HG02763 (cell line): Measurements from ENCODE around the gene SGK2.
"Not testable (repeated sequence)": the region's sequence is repeated elsewhere in the genome, so short reads cannot be mapped to it uniquely, and the experiment has no call there.

Source experiments
- ATAC-seq: cut with Tn5 transposase; IDR thresholded peaks from one replicate; pipeline ENCODE4 v1.9.1; 2021; ENCODE audit warnings: mild to moderate bottlenecking, moderate library complexity; ENCODE audit not compliant: unreplicated experiment

The SGK2 gene

DNA sequence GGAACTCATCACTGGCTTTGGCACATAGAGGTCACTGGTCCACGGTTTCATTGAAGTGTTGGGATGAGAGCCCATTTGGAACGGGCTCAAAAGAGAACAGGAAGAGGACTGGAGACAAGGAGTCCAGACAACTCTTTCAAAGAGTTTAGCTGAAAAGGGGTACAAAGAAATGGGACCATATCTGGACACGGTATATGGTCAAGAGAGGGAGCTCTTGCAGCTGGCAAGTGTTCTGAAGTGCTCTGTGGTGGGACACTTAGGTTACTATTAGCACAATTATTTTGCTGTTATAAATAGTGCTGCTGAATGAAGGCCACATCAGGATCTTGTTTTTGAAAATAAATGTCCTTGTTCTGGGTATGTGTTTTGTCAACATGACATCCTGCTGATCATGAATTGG lies 4.6 kb downstream of the SGK2 start:
- no peak for ATAC-seq

DNA sequence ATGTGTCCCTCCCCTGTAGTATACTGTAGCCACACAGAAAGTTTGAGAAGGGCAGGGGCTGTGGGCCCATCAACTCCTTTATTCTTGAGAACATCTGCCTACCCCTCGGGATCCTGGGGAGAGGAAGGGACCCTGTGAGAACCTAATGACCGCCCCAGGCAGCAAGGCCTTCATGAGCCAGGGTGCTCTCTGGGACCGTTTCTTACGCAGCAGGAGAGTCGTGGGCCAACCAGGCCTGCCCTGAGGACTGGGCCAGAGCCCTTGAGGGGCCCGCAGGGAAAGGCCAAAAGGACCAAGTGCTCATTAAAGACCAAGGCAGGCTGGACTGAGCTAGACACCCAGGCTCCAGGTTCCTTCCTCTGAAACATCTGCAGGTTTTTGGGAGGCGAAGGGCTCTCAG lies 5.2 kb downstream of the SGK2 start:
- no peak for ATAC-seq

- ATAC-seq: no peak
Observed at GRCh38 chr20:43564455-43564854, 5.6 kb downstream of the SGK2 start.

DNA sequence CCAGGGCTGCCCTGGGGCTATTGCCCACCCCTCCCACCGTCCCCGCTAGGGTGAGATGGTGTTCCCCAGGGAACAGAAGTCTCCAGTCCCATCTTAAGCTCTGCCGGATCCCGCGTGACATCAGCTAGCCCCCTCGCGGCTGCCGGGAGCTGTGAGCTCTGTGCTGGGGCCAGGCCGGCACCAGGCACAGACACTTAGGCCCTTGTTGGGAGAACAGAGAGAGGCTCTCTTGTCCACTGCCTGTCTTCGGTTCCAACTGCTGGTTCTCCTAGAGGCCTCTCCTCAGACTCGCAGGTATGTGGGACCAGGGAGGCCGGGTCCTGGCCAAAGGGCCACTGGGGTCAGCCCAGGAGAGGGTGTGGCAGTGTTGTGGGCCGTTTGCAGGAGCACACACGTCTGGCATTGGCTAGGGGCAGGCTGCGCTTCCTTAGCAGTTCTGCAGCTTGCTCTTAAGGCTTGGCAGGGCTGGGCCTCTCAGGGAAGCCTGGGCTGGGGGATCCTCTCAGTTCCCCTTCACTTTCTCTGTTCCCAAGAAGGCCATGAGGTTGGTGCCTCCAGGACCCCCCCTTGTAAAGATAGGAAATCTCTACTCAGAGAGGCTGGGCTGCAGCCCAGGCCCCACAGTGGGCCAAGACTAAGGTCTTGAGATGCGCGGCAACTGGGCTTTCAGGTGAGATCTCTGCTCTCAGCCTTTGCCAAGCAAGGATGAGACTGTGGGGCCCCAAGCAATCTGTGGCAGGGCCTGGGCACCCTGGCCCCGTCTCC lies 6.3 kb downstream of the SGK2 start:
- ATAC-seq: no peak

DNA sequence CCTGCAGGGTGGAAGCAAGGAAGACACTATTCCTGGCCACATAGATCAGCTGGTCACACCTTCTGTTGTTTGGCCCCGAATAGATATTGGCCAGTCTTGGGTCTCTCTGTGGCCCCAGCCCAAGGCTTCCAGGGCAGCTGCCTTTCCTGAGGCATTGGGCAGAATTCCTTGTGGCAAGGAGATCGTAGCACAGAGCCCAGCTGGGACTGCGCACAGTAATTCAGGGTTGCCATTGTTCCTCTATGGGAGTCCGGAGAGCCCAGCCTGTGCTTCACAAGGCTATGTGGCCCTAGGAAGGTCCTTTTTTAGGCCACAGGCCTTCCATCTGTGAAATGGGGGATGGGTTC lies 6.9 kb downstream of the SGK2 start:
- ATAC-seq: no peak

GRCh38 chr20:43567477-43567876 lies 8.7 kb downstream of the SGK2 start:
- no peak for ATAC-seq

DNA sequence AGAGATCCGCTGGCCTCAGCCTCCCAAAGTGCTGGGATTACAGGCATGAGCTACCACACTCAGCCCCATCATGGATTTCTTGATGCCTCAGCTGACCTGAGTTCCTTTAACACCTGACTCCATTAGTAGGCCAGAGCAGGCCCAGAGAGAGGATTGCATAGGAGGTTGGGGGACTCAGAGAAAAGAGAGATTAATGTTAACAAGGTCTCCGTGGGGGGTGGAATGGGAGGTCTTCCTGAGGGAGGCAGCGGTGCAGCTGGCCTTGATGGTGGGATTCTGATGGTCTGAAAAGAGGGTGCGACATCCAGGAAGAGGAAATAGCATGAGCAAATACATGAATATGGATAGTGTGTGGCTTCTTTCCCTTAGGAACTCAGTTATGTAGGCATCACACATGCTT lies 9.9 kb downstream of the SGK2 start:
- no peak for ATAC-seq

- no peak for ATAC-seq
Observed at GRCh38 chr20:43569282-43569681, 10.5 kb downstream of the SGK2 start.

- ATAC-seq: no peak
Observed at GRCh38 chr20:43570496-43570895, 11.7 kb downstream of the SGK2 start.

- no peak for ATAC-seq
Observed at GRCh38 chr20:43571310-43571709, 12.5 kb downstream of the SGK2 start.

GRCh38 chr20:43571771-43572170 lies 12.9 kb downstream of the SGK2 start:
- no peak for ATAC-seq

DNA sequence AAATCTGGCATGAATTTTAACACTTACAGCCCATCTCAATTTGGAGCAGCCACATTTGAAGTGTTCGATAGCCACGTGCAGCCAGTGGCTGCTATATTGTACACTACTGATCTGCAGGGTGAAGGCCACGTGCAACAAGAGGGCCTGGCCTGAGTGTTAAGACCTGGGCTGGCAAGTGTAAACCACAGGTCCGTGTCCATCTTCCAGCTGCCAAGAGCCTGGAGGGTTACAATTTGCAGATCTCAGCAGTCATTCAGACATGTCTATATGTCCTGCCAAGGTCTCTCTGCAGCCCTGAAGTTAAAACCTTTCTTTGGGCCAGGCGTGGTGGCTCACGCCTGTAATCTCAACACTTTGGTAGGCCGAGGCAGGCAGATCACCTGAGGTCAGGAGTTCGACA lies 14.1 kb downstream of the SGK2 start:
- ATAC-seq: no peak

GRCh38 chr20:43576108-43576507 lies 17.3 kb downstream of the SGK2 start:
- ATAC-seq: no peak

DNA sequence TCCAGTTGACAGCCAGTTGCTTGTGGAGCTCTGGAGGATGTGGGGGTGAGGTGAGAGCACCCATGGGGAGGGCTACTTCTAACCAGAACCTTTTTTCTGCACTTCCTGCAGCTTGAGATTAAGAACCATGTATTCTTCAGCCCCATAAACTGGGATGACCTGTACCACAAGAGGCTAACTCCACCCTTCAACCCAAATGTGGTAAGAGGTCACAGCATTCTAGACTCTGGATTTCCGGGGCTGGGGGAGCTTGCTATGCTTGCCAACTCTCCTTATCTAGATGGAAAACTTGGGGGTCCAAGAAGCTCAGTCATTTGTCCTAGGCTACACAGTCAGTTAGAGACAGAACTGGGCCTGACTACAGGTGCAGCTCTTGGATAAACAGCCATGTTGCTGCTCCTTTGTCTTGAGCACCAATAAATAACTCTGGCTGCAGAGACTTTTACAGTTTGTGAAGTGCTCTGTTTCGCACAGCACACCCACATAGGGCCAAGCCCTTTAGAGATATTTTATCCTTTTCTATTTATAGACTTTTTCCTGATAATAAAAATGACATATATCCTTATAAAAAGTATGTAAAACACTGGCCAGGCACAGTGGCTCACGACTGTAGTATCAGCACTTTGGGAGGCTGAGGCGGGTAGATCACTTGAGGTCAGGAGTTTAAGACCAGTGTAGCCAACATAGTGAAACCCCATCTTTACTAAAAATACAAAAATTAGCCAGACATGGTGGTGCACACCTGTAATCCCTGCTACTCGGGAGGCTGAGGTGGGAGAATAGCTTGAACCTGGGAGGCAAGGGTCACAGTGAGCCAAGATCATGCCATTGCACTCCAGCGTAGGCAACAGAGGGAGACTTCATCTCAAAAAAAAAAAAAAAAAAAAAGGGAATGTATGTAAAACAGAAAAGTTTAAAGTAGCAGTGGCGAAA lies 21.3 kb downstream of the SGK2 start:
- ATAC-seq: no peak

- no peak for ATAC-seq
Observed at GRCh38 chr20:43583133-43583864, 24.5 kb downstream of the SGK2 start.

GRCh38 chr20:43583982-43584432 lies 25.2 kb downstream of the SGK2 start:
- no peak for ATAC-seq

DNA sequence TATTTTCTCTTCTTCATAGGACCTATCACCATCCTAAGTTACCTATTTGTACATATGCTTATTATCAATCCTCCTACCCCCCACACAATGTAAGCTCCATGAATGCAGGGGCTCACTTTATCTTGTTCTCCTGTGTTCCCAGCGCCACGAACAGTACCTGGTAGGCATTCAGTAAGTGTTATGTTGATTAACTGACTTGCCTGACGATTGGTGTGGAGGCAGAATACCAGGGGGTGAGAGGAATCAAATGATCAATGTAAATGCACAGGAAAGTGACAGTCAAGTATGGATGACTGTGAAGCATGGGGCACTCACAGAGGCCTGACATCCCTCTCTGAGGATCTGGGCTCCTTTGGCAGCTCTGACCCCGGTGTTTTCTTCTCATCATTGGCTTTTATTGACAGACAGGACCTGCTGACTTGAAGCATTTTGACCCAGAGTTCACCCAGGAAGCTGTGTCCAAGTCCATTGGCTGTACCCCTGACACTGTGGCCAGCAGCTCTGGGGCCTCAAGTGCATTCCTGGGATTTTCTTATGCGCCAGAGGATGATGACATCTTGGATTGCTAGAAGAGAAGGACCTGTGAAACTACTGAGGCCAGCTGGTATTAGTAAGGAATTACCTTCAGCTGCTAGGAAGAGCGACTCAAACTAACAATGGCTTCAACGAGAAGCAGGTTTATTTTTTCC lies 25.8 kb downstream of the SGK2 start:
- ATAC-seq: no peak

- no peak for ATAC-seq
Observed at GRCh38 chr20:43586641-43587040, 27.8 kb downstream of the SGK2 start.

- not testable (repeated sequence) for ATAC-seq
Observed at GRCh38 chr20:43588526-43588925, 29.7 kb downstream of the SGK2 start.

DNA sequence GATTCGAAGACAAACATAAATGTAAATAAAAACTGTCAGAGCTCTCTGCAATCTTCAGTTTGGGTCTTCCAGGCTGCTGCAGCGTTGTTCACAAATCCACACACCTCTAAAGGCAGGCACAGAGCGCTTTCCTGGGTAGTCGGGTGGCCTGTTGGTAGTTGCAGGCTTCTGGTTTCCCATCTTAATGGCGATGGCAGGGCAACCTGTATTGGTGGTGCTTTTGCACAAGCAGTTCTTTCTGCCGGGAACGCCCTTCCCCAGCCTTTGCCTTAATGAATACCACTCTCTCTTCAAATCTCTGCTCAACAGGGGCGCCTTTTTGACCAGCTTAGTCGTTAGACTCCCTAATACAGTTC lies 31.2 kb downstream of the SGK2 start:
- ATAC-seq: no peak
